Left kidney (tissue), 2 donors: ENCODE data around the gene ZNF74. TPM values are rescaled to one million over a fixed set of nuclear protein-coding genes. Genes with fewer than 3 reads are reported as not detected.
"Not testable (repeated sequence)": the region's sequence is repeated elsewhere in the genome, so short reads cannot be mapped to it uniquely, and the experiment has no call there.

Experiments
- DNase-seq: peaks from one replicate; pipeline ENCODE4 v3.0.0-alpha.2; 2013
- polyA plus RNA-seq: library from polyadenylated mRNA; unstranded; fragments of 120-200 nt; gene quantifications from one replicate; pipeline ENCODE4 v1.2.1, GENCODE V29; 2013; ENCODE audit not compliant: insufficient read length

Gene ZNF74
- polyA plus RNA-seq, 1 donor, result 16.7 TPM

DNA sequence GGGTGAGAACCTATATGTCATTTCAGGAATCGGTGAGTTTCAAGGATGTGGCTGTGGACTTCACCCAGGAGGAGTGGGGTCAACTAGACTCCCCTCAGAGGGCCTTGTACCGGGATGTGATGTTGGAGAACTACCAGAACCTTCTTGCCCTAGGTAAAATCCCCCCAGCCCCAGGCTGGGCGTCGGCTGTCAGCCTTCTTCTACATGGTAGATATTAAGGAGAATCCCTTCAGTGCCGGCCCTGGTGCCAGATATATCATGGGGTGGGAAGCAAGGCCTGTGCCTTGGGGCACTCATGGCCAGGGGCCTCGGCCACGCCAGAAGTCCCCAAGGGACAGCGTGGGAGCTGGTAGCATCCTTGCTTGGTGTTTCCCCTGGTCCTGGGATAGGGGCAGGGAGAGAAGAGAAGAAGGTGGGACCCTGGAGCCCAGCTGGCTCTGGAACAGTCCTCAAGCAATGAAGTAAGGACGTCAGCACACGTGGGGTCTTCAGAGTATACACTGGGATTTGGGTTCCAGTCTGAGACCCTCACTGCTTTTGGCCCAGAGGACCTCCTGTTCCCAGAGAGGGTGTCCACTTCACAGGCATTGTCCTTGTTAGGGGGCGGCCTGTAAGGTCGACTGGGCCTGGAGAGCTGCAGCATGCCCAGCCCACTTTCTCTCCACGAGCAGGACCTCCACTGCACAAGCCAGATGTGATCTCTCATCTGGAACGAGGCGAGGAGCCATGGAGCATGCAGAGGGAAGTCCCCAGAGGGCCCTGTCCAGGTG is 6.8 kb downstream of the ZNF74 start:
- no peak for DNase-seq

- no peak for DNase-seq
Measured at GRCh38 chr22:20401376-20402014, 7.5 kb downstream of the ZNF74 start.

GRCh38 chr22:20402960-20403778 is 9.2 kb downstream of the ZNF74 start:
- no peak for DNase-seq

- no peak for DNase-seq
Measured at GRCh38 chr22:20403779-20404140, 9.8 kb downstream of the ZNF74 start.

GRCh38 chr22:20404881-20405280 is 10.9 kb downstream of the ZNF74 start:
- DNase-seq, result no peak

- DNase-seq, result no peak
Measured at GRCh38 chr22:20405291-20405930, 11.5 kb downstream of the ZNF74 start.

- no peak for DNase-seq
Measured at GRCh38 chr22:20405931-20406685, 12.2 kb downstream of the ZNF74 start.

DNA sequence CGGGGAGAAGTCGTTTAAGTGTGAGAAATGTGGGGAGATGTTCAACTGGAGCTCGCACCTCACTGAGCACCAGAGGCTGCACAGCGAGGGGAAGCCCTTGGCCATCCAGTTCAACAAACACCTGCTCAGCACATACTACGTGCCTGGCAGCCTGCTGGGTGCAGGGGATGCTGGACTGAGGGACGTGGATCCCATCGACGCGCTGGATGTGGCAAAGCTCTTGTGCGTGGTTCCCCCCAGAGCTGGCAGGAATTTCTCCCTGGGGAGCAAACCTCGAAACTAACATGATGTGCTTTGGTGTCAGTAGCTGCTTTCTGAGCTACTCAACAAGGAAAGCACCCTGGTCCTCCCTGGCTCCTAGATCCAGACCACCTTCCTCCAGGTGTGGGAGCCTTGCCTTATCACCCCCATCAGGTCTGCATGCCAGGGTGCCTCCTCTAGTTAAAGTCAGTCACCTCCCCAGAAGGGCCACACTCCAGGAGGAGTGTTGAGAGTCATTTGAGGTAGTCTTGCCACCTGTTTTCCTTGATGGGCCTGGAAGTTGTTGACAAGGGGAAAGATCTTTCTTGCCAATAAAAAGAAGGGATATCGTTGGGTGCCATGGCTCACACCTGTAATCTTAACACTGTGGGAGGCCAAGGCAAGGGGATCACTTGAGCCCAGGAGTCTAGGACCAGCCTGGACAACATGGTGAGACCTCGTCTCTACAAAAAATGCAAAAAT is 12.9 kb downstream of the ZNF74 start:
- DNase-seq, result no peak

GRCh38 chr22:20407829-20408228 is 13.9 kb downstream of the ZNF74 start:
- DNase-seq, result no peak

GRCh38 chr22:20408891-20409290 is 14.9 kb downstream of the ZNF74 start:
- DNase-seq, result no peak

DNA sequence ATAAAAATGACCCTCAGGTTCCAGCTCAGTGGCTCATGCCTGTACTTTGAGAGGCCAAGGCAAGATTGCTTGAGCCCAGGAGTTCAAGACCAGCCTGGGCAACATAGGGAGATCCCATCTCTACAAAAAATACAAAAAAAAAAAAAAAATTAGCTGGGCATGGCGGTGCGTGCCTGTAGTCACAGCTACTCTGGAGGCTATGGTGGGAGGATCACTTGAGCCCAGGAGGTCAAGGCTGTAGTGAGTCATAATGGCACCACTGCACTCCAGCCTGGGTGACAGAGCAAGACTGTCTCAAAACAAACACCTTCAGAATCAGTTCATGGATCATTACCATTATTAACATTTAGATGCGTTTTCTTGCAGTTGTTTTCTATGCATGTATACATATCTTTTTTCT is 15.4 kb downstream of the ZNF74 start:
- DNase-seq, result not testable (repeated sequence)

DNA sequence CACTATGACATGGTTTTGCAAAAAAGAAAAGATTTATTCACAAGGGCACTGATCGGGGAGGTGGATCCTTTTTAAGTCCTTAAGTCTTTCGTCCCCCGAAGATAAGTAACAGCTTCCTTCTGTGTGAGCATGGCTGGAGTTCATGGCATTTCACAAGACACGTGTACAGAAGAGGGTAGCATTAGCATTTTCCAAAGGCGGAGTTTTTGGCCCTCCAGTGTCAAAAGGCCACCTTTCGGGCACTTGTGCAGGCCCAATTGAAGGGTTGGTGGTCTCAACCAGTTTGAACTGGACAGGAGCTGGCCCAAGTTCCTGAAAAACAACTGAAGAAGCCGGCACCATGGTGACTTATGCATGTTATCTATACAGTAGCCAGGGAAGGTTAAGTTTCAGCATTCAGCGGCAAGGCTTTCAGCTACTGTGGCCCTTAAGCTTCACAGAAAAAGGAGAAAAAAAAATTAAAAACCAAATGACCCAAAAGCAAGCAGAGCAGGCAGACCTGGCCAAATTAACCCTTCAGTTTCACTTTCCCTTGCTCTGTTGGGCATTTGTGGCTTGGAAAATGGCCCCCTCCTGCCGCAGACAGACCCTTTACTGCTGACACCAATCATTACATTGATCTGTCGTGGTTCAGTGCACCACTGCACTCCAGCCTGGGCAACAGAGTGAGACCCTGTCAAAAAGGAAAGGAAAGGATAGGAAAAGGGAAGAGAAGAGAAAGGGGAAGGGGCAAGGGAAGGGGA is 18.7 kb downstream of the ZNF74 start:
- DNase-seq, result no peak

- no peak for DNase-seq
Measured at GRCh38 chr22:20413217-20414058, 19.5 kb downstream of the ZNF74 start.

DNA sequence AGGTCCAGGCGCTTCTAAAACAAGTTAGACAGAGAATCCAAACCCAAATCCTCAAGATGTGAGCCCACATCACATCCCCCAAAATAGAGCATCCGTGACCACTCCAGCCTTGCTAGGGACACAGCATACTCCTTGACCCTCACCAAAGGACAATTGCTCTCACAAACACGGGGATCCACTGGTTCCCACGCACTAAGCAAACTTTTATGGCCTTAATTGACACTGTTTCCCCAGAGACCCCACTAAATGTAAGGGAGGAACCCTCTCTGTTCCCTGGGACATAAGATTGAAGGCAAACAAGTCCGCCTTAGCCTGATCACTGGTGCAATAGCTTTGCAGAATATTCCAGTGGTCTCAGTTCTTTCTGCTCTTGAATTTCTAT is 20.1 kb downstream of the ZNF74 start:
- no peak for DNase-seq

GRCh38 chr22:20414450-20414849 is 20.5 kb downstream of the ZNF74 start:
- no peak for DNase-seq

GRCh38 chr22:20415241-20415640 is 21.3 kb downstream of the ZNF74 start:
- DNase-seq, result not testable (repeated sequence)

DNA sequence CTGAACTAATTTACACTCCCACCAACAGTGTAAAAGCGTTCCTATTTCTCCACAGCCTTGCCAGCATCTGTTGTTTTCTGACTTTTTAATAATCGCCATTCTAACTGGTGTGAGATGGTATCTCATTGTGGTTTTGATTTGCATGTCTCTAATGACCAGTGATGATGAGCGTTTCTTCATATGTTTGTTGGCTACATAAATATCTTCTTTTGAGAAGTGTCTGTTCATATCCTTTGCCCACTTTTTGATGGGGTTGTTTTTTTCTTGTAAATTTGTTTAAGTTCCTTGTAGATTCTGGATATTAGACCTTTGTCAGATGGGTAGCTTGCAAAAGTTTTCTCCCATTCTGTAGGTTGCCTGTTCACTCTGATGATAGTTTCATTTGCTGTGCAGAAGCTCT is 21.7 kb downstream of the ZNF74 start:
- DNase-seq, result not testable (repeated sequence)

DNA sequence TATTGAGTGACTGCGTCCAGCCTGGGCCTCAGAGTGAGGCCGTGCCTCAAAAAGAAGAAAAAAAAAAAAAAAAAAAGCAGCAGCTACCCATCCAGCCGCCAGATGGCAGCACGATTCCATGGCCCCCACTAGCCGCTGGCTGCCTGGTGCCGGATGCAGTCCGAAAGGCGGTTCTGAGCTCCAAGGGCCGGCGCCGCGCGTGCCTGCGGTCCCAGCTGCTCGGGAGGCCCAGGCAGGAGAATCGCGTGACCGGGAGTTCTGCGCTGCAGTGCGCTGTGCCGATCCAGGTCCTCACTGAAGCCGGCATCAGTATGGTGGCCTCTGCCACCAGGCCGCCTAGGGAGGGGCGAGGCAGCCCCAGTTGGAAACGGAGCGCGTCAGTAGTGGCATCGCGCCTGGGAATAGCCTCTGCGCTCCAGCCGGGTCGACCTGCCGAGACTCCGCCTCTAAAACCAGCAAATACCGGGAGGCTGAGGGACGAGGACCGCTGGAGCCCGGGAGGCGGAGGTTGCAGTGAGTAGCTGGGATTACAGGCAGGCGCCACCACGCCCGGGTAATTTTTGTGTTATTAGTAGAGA is 24.3 kb downstream of the ZNF74 start:
- no peak for DNase-seq

GRCh38 chr22:20419664-20419951 is 25.7 kb downstream of the ZNF74 start:
- DNase-seq, result no peak
